Ascending aorta (tissue), 2 donors: ENCODE data around the gene TTLL5. TPM values are rescaled to one million over a fixed set of nuclear protein-coding genes. Genes with fewer than 3 reads are reported as not detected.

Experiments
- DNase-seq, 2 donors: peaks; one replicate each; pipeline ENCODE4 v3.0.0-alpha.2; 2019; ENCODE audit warnings: low spot score in 2 of 2
- H3K27ac ChIP-seq, 2 donors: fragments of 200-600 bp; sonication (generic); one replicate each; pipeline ENCODE4 v1.5.1; 2016 to 2017; ENCODE audit warnings: mild to moderate bottlenecking in 1 of 2
- H3K27me3 ChIP-seq: fragments of 200-600 bp; sonication (generic); one replicate; pipeline ENCODE4 v1.5.1; 2017
- H3K36me3 ChIP-seq, 2 donors: fragments of 200-600 bp; sonication (generic); one replicate each; pipeline ENCODE4 v1.5.1; 2016
- H3K4me1 ChIP-seq, 2 donors: fragments of 200-600 bp; sonication (generic); one replicate each; pipeline ENCODE4 v1.5.1; 2016 to 2017; ENCODE audit warnings: mild to moderate bottlenecking in 1 of 2
- H3K4me3 ChIP-seq, 2 donors: fragments of 200-600 bp; sonication (generic); one replicate each; pipeline ENCODE4 v1.5.1; 2016 to 2017; ENCODE audit warnings: mild to moderate bottlenecking in 1 of 2
- H3K9me3 ChIP-seq, 2 donors: fragments of 200-600 bp; sonication (generic); one replicate each; pipeline ENCODE4 v1.5.1; 2016
- CTCF ChIP-seq, 3 experiments: fragments of 200-600 bp in 2 of 3; fragments of 450-650 bp in 1 of 3; sonication (generic) in 2 of 3; IDR thresholded peaks; one replicate each; pipeline ENCODE4 v1.5.1; 2016 to 2019; ENCODE audit warnings: antibody characterized with exemption in 3 of 3, mild to moderate bottlenecking in 1 of 3, moderate library complexity in 1 of 3
- intact Hi-C: fragments of 100-400 bp; cut with DNase I; formaldehyde crosslinking; loops from one replicate; pipeline ENCODE4 v1.15.1; 2023
- total RNA-seq: library from RNA; depleted of rRNA; stranded (reverse); fragments of >200 nt; gene quantifications from one replicate; pipeline ENCODE4 v1.1.0, GENCODE V29; 2016

Gene TTLL5
- total RNA-seq, 1 donor from 2014 or later, result 43.1 TPM

DNA sequence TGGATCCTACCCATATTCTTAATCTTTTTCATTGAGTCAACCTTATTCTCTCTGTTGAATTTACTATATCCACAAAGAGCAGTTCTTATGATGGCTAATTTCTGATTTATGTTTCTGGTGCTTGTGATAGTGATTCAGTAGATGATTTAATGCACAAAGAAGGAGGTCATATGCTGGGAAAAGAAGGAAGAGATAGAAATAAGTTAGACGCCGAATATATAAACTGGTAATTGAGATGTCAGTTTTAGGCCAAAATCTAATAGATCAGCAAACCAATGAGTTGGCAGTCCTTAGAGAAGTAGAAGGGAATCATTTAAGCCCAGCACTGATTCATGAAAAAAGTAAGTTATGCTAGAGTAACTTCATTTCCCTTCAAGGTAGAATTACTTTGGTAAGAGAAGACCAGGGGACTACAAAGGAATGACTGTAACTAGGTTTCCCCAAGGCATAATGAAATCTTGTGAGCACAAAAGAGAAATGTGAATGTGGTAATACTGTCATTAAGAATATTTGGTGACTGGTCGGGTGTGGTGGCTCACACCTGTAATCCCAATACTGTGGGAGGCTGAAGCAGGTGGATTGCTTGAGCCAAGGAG is 188.4 kb downstream of the TTLL5 start:
- Histone ChIP-seq H3K36me3 (no peaks in the 10 kb centered on the region), H3K27ac (no peak overlapping the region), H3K9me3 (no peaks in the 10 kb centered on the region), H3K4me3 (no peak overlapping the region), H3K27me3 (no peaks in the 10 kb centered on the region), H3K4me1 (peaks cover 0 to 4% of the 10 kb centered on the region in 2 donors)
- no peak for DNase-seq
- intact Hi-C loops, result no loop called here
- TF ChIP-seq CTCF (IDR thresholded peaks at IDR 0.05), result no peak

GRCh38 chr14:75851574-75851866 is 190.5 kb downstream of the TTLL5 start:
- Histone ChIP-seq H3K4me1 (peaks cover 0 to 4% of the 10 kb centered on the region in 2 donors), H3K36me3 (no peaks in the 10 kb centered on the region), H3K4me3 (no peak overlapping the region), H3K27me3 (no peaks in the 10 kb centered on the region), H3K9me3 (no peaks in the 10 kb centered on the region), H3K27ac (no peak overlapping the region)
- TF ChIP-seq CTCF (IDR thresholded peaks at IDR 0.05), result no peak
- no peak for DNase-seq
- intact Hi-C loops, result no loop called here

GRCh38 chr14:75854111-75854799 is 193.2 kb downstream of the TTLL5 start:
- TF ChIP-seq CTCF (IDR thresholded peaks at IDR 0.05), result no peak
- Histone ChIP-seq H3K27me3 (no peaks in the 10 kb centered on the region), H3K4me3 (no peak overlapping the region), H3K9me3 (no peaks in the 10 kb centered on the region), H3K36me3 (no peaks in the 10 kb centered on the region), H3K4me1 (no peaks in the 10 kb centered on the region), H3K27ac (no peak overlapping the region)
- no peak for DNase-seq
- intact Hi-C loops, result no loop called here

- TF ChIP-seq CTCF (IDR thresholded peaks at IDR 0.05), result no peak
- Histone ChIP-seq H3K4me1 (peaks cover 0 to 4% of the 10 kb centered on the region in 2 donors), H3K4me3 (no peak overlapping the region), H3K9me3 (no peaks in the 10 kb centered on the region), H3K27ac (no peak overlapping the region), H3K36me3 (no peaks in the 10 kb centered on the region), H3K27me3 (no peaks in the 10 kb centered on the region)
- intact Hi-C loops, result no loop called here
- DNase-seq, result no peak
Observed at GRCh38 chr14:75857199-75857598, 196.2 kb downstream of the TTLL5 start.

DNA sequence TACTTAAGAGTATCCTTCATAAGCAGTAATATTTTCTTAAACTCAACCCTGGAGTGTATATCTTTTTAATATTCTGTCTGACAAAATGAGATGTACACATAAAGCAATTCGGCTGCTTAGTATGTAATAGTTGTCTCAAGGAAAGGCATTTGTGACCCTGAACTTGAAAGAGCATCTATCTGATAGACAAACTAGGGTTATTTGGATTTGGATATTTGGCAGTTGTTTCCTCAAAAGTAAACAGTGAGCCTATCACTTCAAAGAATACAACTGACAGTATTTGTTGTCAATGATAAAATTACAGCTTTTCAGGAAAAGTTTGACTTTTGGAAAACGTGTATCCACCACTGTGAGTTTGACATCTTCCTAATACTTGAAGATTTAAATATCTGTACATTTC is 197.3 kb downstream of the TTLL5 start:
- Histone ChIP-seq H3K36me3 (no peaks in the 10 kb centered on the region), H3K27ac (no peak overlapping the region), H3K27me3 (no peaks in the 10 kb centered on the region), H3K4me3 (no peak overlapping the region), H3K9me3 (no peaks in the 10 kb centered on the region), H3K4me1 (peaks cover 0 to 4% of the 10 kb centered on the region in 2 donors)
- no peak for TF ChIP-seq CTCF (IDR thresholded peaks at IDR 0.05)
- intact Hi-C loops, result no loop called here
- no peak for DNase-seq
